Activated CD4-positive, alpha-beta T cell treated with anti-CD3 and anti-CD28 coated beads for 36 hours (primary cell): Measurements from ENCODE around the gene CNTNAP2. TPM values are rescaled to one million over a fixed set of nuclear protein-coding genes. Genes with fewer than 3 reads are reported as not detected.

Experiments
- ATAC-seq: fragments of 200-7000 bp; cut with Tn5 transposase; one replicate; pipeline ENCODE4 v1.10.0; 2021; ENCODE audit warnings: mild to moderate bottlenecking, moderate library complexity
- CTCF ChIA-PET: fragments of 350-600 bp; sonication (Branson Sonifier 250); formaldehyde crosslinking; loops from one replicate; lab custom pipeline; 2021; ENCODE audit warnings: antibody characterized with exemption; lab: Charles Lee
- POLR2A ChIA-PET: fragments of 350-600 bp; sonication (Branson Sonifier 250); formaldehyde crosslinking; loops from one replicate; lab custom pipeline; 2021; ENCODE audit warnings: antibody characterized with exemption, inconsistent platforms; lab: Charles Lee
- DNase-seq: peaks from one replicate; pipeline ENCODE4 v3.0.0-alpha.2; 2020
- H3K27ac Mint-ChIP-seq: one replicate; pipeline ENCODE4 v1.8.0; 2021; ENCODE audit warnings: mixed read lengths
- H3K27me3 Mint-ChIP-seq: one replicate; pipeline ENCODE4 v1.8.0; 2021; ENCODE audit warnings: mixed read lengths
- H3K36me3 Mint-ChIP-seq: one replicate; pipeline ENCODE4 v1.8.0; 2021; ENCODE audit warnings: low read depth, mixed read lengths
- H3K4me1 Mint-ChIP-seq: one replicate; pipeline ENCODE4 v1.8.0; 2021; ENCODE audit warnings: mixed read lengths
- H3K4me3 Mint-ChIP-seq: one replicate; pipeline ENCODE4 v1.8.0; 2021; ENCODE audit warnings: mild to moderate bottlenecking, moderate library complexity, mixed read lengths
- H3K9me3 Mint-ChIP-seq: one replicate; pipeline ENCODE4 v1.8.0; 2021; ENCODE audit warnings: low read depth, mixed read lengths
- intact Hi-C, 2 experiments: fragments of 100-400 bp; cut with DNase I in 1 of 2; cut with micrococcal nuclease in 1 of 2; formaldehyde crosslinking; loops; one replicate each; pipeline versions ENCODE4 v1.14.2 to v1.15.1; 2022 to 2024; cut with DNase I, micrococcal nuclease
- total RNA-seq, 2 experiments: library from RNA; stranded (reverse); gene quantifications; one replicate each; pipeline ENCODE4 v1.2.3, GENCODE V29; 2021

CNTNAP2 gene
- total RNA-seq, 2 experiments from 2014 or later, result not detected

- no peaks in the 10 kb centered on the region for H3K27me3 Mint-ChIP-seq
- H3K9me3 Mint-ChIP-seq, result peaks cover 9% of the 10 kb centered on the region
- no peaks in the 10 kb centered on the region for H3K4me1 Mint-ChIP-seq
- POLR2A ChIA-PET, result no interaction called here
- H3K36me3 Mint-ChIP-seq, result no peaks in the 10 kb centered on the region
- ATAC-seq, result no peak
- CTCF ChIA-PET, result no interaction called here
- intact Hi-C loops, result no loop called here
- H3K4me3 Mint-ChIP-seq, result no peak overlapping the region
- DNase-seq, result no peak
- no peak overlapping the region for H3K27ac Mint-ChIP-seq
Observed at GRCh38 chr7:147567043-147567442, 1450.4 kb downstream of the CNTNAP2 start.

- intact Hi-C loops, result no loop called here
- DNase-seq (no peak), ATAC-seq (no peak)
- Mint-ChIP-seq H3K27me3 (no peaks in the 10 kb centered on the region), H3K4me1 (no peaks in the 10 kb centered on the region), H3K9me3 (peaks cover 9% of the 10 kb centered on the region), H3K27ac (no peak overlapping the region), H3K4me3 (no peak overlapping the region), H3K36me3 (no peaks in the 10 kb centered on the region)
- ChIA-PET POLR2A (no interaction called here), CTCF (no interaction called here)
Observed at GRCh38 chr7:147569116-147569913, 1452.7 kb downstream of the CNTNAP2 start.

- Mint-ChIP-seq H3K27me3 (no peaks in the 10 kb centered on the region), H3K27ac (no peak overlapping the region), H3K4me1 (no peaks in the 10 kb centered on the region), H3K9me3 (peaks cover 9% of the 10 kb centered on the region), H3K36me3 (no peaks in the 10 kb centered on the region), H3K4me3 (no peak overlapping the region)
- DNase-seq (no peak), ATAC-seq (no peak)
- intact Hi-C loops, result no loop called here
- CTCF ChIA-PET, result no interaction called here
- POLR2A ChIA-PET, result no interaction called here
Observed at GRCh38 chr7:147570390-147570789, 1453.8 kb downstream of the CNTNAP2 start.

GRCh38 chr7:147571436-147572185 lies 1455.0 kb downstream of the CNTNAP2 start:
- peaks cover 5% of the 10 kb centered on the region for H3K9me3 Mint-ChIP-seq
- ChIA-PET POLR2A (no interaction called here), CTCF (interaction anchor here (0.6 kb wide), 1 partner anchor 1209 kb away, joined by 3 read pairs; no protein-coding TSS in a partner anchor)

GRCh38 chr7:147578196-147578595 lies 1461.6 kb downstream of the CNTNAP2 start:
- Mint-ChIP-seq H3K27ac (no peak overlapping the region), H3K4me1 (no peaks in the 10 kb centered on the region), H3K9me3 (no peaks in the 10 kb centered on the region), H3K27me3 (no peaks in the 10 kb centered on the region), H3K36me3 (no peaks in the 10 kb centered on the region), H3K4me3 (no peak overlapping the region)
- POLR2A ChIA-PET, result no interaction called here
- no peak for ATAC-seq
- CTCF ChIA-PET, result no interaction called here
- no peak for DNase-seq
- intact Hi-C loops, result no loop called here

More at GRCh38 chr7:147571436-147572185, 1455.0 kb downstream of the CNTNAP2 start:
- no peak overlapping the region for H3K27ac Mint-ChIP-seq
- H3K27me3 Mint-ChIP-seq, result no peaks in the 10 kb centered on the region
- no peak overlapping the region for H3K4me3 Mint-ChIP-seq
- H3K36me3 Mint-ChIP-seq, result no peaks in the 10 kb centered on the region
- intact Hi-C loops, result no loop called here
- H3K4me1 Mint-ChIP-seq, result no peaks in the 10 kb centered on the region
- ATAC-seq (no peak), DNase-seq (no peak)

- intact Hi-C loops, result no loop called here
- H3K36me3 Mint-ChIP-seq, result no peaks in the 10 kb centered on the region
- no peaks in the 10 kb centered on the region for H3K9me3 Mint-ChIP-seq
- no peak for DNase-seq
- ChIA-PET POLR2A (no interaction called here), CTCF (no interaction called here)
- no peak overlapping the region for H3K4me3 Mint-ChIP-seq
- ATAC-seq, result no peak
- no peak overlapping the region for H3K27ac Mint-ChIP-seq
- H3K27me3 Mint-ChIP-seq, result no peaks in the 10 kb centered on the region
- no peaks in the 10 kb centered on the region for H3K4me1 Mint-ChIP-seq
Observed at GRCh38 chr7:147579148-147579547, 1462.5 kb downstream of the CNTNAP2 start.

GRCh38 chr7:147584771-147585193 lies 1468.2 kb downstream of the CNTNAP2 start:
- DNase-seq, result no peak
- H3K9me3 Mint-ChIP-seq, result peaks cover 2% of the 10 kb centered on the region
- H3K4me1 Mint-ChIP-seq, result no peaks in the 10 kb centered on the region
- ChIA-PET CTCF (no interaction called here), POLR2A (no interaction called here)
- no peaks in the 10 kb centered on the region for H3K27me3 Mint-ChIP-seq
- H3K36me3 Mint-ChIP-seq, result no peaks in the 10 kb centered on the region
- H3K27ac Mint-ChIP-seq, result no peak overlapping the region
- H3K4me3 Mint-ChIP-seq, result no peak overlapping the region
- no peak for ATAC-seq
- intact Hi-C loops, result no loop called here

- DNase-seq, result no peak
- no peaks in the 10 kb centered on the region for H3K36me3 Mint-ChIP-seq
- ChIA-PET CTCF (no interaction called here), POLR2A (no interaction called here)
- no peak overlapping the region for H3K27ac Mint-ChIP-seq
- no peaks in the 10 kb centered on the region for H3K4me1 Mint-ChIP-seq
- no peaks in the 10 kb centered on the region for H3K27me3 Mint-ChIP-seq
- no peak overlapping the region for H3K4me3 Mint-ChIP-seq
- peaks cover 5% of the 10 kb centered on the region for H3K9me3 Mint-ChIP-seq
- intact Hi-C loops, result no loop called here
- ATAC-seq, result no peak
Observed at GRCh38 chr7:147586110-147586509, 1469.5 kb downstream of the CNTNAP2 start.

- DNase-seq (no peak), ATAC-seq (no peak)
- Mint-ChIP-seq H3K36me3 (no peaks in the 10 kb centered on the region), H3K27me3 (no peaks in the 10 kb centered on the region), H3K4me1 (no peaks in the 10 kb centered on the region), H3K4me3 (no peak overlapping the region), H3K9me3 (peaks cover 5% of the 10 kb centered on the region), H3K27ac (no peak overlapping the region)
- POLR2A ChIA-PET, result no interaction called here
- CTCF ChIA-PET, result no interaction called here
- intact Hi-C loops, result no loop called here
Observed at GRCh38 chr7:147586526-147586925, 1469.9 kb downstream of the CNTNAP2 start.

GRCh38 chr7:147593271-147594057 lies 1476.9 kb downstream of the CNTNAP2 start:
- intact Hi-C loops, result no loop called here
- DNase-seq (no peak), ATAC-seq (no peak)
- POLR2A ChIA-PET, result no interaction called here
- Mint-ChIP-seq H3K27ac (no peak overlapping the region), H3K4me3 (no peak overlapping the region), H3K4me1 (no peaks in the 10 kb centered on the region), H3K36me3 (no peaks in the 10 kb centered on the region), H3K27me3 (no peaks in the 10 kb centered on the region), H3K9me3 (peaks cover 11% of the 10 kb centered on the region)
- CTCF ChIA-PET, result no interaction called here

- Mint-ChIP-seq H3K4me3 (no peak overlapping the region), H3K27me3 (no peaks in the 10 kb centered on the region), H3K27ac (no peak overlapping the region), H3K36me3 (no peaks in the 10 kb centered on the region), H3K4me1 (no peaks in the 10 kb centered on the region), H3K9me3 (peaks cover 12% of the 10 kb centered on the region)
- DNase-seq (no peak), ATAC-seq (no peak)
- intact Hi-C loops, result no loop called here
- POLR2A ChIA-PET, result no interaction called here
- CTCF ChIA-PET, result no interaction called here
Observed at GRCh38 chr7:147595042-147595441, 1478.4 kb downstream of the CNTNAP2 start.
